ENCODE results near the gene HMGCL. TPM values are rescaled to one million over a fixed set of nuclear protein-coding genes. Genes with fewer than 3 reads are reported as not detected.
"Not testable (repeated sequence)": the region's sequence is repeated elsewhere in the genome, so short reads cannot be mapped to it uniquely, and the experiment has no call there.

The HMGCL gene
- total and polyA plus RNA-seq, 2 donors (not counting 1 experiment from before 2014, with no cell fraction given), result 41.3 to 74.6 TPM

DNA sequence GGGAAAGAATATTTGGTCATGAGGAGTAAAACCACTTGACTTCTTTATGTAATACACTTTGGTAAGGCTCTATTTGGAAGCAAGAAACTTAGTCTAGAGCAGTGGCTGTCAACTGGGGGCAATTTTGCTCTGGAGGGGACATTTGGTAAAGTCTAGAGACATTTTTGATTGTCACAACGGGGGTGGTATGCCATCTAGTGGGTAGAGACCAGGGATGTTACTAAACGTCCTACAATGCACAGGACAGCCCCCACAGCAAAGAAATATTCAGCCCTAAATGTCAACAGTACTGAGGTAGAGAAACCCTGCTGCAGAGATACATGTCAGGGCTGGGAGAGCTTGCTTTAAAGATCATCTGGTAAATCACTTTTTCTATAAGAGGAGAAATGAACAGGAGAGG lies 29.3 kb upstream of the HMGCL start:
- Histone ChIP-seq H2AFZ (ENCODE audit: low read length) (no peak overlapping the region), H3K9me3 (ENCODE audit: control insufficient read depth, insufficient read depth, low read depth, low read length) (no peaks in the 10 kb centered on the region), H3K27me3 (ENCODE audit: control insufficient read depth, insufficient read depth, low read length) (no peaks in the 10 kb centered on the region), H3K27ac (ENCODE audit: insufficient read depth, low read length) (no peak overlapping the region), H3K79me2 (ENCODE audit: control insufficient read depth, insufficient read depth, low read length) (no peaks in the 10 kb centered on the region), H3K4me2 (ENCODE audit: extremely low read depth, insufficient read depth, low read length) (no peak overlapping the region), H4K20me1 (ENCODE audit: control insufficient read depth, extremely low read depth, insufficient read depth, low read length) (no peaks in the 10 kb centered on the region), H3K9ac (ENCODE audit: insufficient read depth, low read length) (no peak overlapping the region), H3K4me1 (ENCODE audit: control insufficient read depth, extremely low read depth, insufficient read depth, low read length) (no peaks in the 10 kb centered on the region), H3K36me3 (ENCODE audit: control insufficient read depth, insufficient read depth, low read length) (no peaks in the 10 kb centered on the region), H3K4me3 (replicated peaks in 1 of 4; ENCODE audit: control extremely low read depth in 1 of 4, insufficient read depth in 1 of 4, low read depth in 3 of 4, low read length in 4 of 4) (no peak overlapping the region)
- TF ChIP-seq EZH2 (IDR thresholded peaks at IDR 0.05; ENCODE audit: low read length, missing control alignments), result no peak
- TF ChIP-seq, protein P1, sequence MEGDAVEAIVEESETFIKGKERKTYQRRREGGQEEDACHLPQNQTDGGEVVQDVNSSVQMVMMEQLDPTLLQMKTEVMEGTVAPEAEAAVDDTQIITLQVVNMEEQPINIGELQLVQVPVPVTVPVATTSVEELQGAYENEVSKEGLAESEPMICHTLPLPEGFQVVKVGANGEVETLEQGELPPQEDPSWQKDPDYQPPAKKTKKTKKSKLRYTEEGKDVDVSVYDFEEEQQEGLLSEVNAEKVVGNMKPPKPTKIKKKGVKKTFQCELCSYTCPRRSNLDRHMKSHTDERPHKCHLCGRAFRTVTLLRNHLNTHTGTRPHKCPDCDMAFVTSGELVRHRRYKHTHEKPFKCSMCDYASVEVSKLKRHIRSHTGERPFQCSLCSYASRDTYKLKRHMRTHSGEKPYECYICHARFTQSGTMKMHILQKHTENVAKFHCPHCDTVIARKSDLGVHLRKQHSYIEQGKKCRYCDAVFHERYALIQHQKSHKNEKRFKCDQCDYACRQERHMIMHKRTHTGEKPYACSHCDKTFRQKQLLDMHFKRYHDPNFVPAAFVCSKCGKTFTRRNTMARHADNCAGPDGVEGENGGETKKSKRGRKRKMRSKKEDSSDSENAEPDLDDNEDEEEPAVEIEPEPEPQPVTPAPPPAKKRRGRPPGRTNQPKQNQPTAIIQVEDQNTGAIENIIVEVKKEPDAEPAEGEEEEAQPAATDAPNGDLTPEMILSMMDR (conservative IDR thresholded peaks at IDR 0.05 in 1 of 2, IDR thresholded peaks at IDR 0.05 in 1 of 2; ENCODE audit: low read depth in 1 of 2, low read length in 2 of 2), result peak in 1 of 2 donors; percentile 11
- DNase-seq (ENCODE audit: low read depth in 2 of 2), result no peak

- not testable (repeated sequence) for H4K20me1 ChIP-seq (ENCODE audit: control insufficient read depth, extremely low read depth, insufficient read depth, low read length); DNase-seq (ENCODE audit: low read depth in 2 of 2); H3K36me3 ChIP-seq (ENCODE audit: control insufficient read depth, insufficient read depth, low read length); H2AFZ ChIP-seq (ENCODE audit: low read length); H3K4me3 ChIP-seq (replicated peaks in 1 of 4; ENCODE audit: control extremely low read depth in 1 of 4, insufficient read depth in 1 of 4, low read depth in 3 of 4, low read length in 4 of 4); H3K79me2 ChIP-seq (ENCODE audit: control insufficient read depth, insufficient read depth, low read length); H3K27me3 ChIP-seq (ENCODE audit: control insufficient read depth, insufficient read depth, low read length); H3K9me3 ChIP-seq (ENCODE audit: control insufficient read depth, insufficient read depth, low read depth, low read length); H3K4me2 ChIP-seq (ENCODE audit: extremely low read depth, insufficient read depth, low read length); H3K4me1 ChIP-seq (ENCODE audit: control insufficient read depth, extremely low read depth, insufficient read depth, low read length); H3K27ac ChIP-seq (ENCODE audit: insufficient read depth, low read length); H3K9ac ChIP-seq (ENCODE audit: insufficient read depth, low read length)
Measured at GRCh38 chr1:23853124-23853523, 27.9 kb upstream of the HMGCL start.

GRCh38 chr1:23851406-23851805 lies 26.2 kb upstream of the HMGCL start:
- H3K36me3 ChIP-seq (ENCODE audit: control insufficient read depth, insufficient read depth, low read length); H3K4me2 ChIP-seq (ENCODE audit: extremely low read depth, insufficient read depth, low read length); H2AFZ ChIP-seq (ENCODE audit: low read length); H4K20me1 ChIP-seq (ENCODE audit: control insufficient read depth, extremely low read depth, insufficient read depth, low read length); H3K9me3 ChIP-seq (ENCODE audit: control insufficient read depth, insufficient read depth, low read depth, low read length); DNase-seq (ENCODE audit: low read depth in 2 of 2); H3K9ac ChIP-seq (ENCODE audit: insufficient read depth, low read length); H3K27me3 ChIP-seq (ENCODE audit: control insufficient read depth, insufficient read depth, low read length); H3K79me2 ChIP-seq (ENCODE audit: control insufficient read depth, insufficient read depth, low read length); H3K4me3 ChIP-seq (replicated peaks in 1 of 4; ENCODE audit: control extremely low read depth in 1 of 4, insufficient read depth in 1 of 4, low read depth in 3 of 4, low read length in 4 of 4); H3K4me1 ChIP-seq (ENCODE audit: control insufficient read depth, extremely low read depth, insufficient read depth, low read length); H3K27ac ChIP-seq (ENCODE audit: insufficient read depth, low read length): not testable (repeated sequence)

GRCh38 chr1:23848673-23849616 lies 23.7 kb upstream of the HMGCL start:
- Histone ChIP-seq H3K4me1 (ENCODE audit: control insufficient read depth, extremely low read depth, insufficient read depth, low read length) (no peaks in the 10 kb centered on the region), H2AFZ (ENCODE audit: low read length) (no peak overlapping the region), H3K9me3 (ENCODE audit: control insufficient read depth, insufficient read depth, low read depth, low read length) (no peaks in the 10 kb centered on the region), H3K27ac (ENCODE audit: insufficient read depth, low read length) (no peak overlapping the region), H3K36me3 (ENCODE audit: control insufficient read depth, insufficient read depth, low read length) (no peaks in the 10 kb centered on the region), H3K4me3 (replicated peaks in 1 of 4; ENCODE audit: control extremely low read depth in 1 of 4, insufficient read depth in 1 of 4, low read depth in 3 of 4, low read length in 4 of 4) (no peak overlapping the region), H3K27me3 (ENCODE audit: control insufficient read depth, insufficient read depth, low read length) (no peaks in the 10 kb centered on the region), H3K79me2 (ENCODE audit: control insufficient read depth, insufficient read depth, low read length) (no peaks in the 10 kb centered on the region), H3K9ac (ENCODE audit: insufficient read depth, low read length) (no peak overlapping the region), H3K4me2 (ENCODE audit: extremely low read depth, insufficient read depth, low read length) (no peak overlapping the region), H4K20me1 (ENCODE audit: control insufficient read depth, extremely low read depth, insufficient read depth, low read length) (no peaks in the 10 kb centered on the region)
- TF ChIP-seq EZH2 (IDR thresholded peaks at IDR 0.05; ENCODE audit: low read length, missing control alignments), result no peak
- TF ChIP-seq, protein P1 (conservative IDR thresholded peaks at IDR 0.05 in 1 of 2, IDR thresholded peaks at IDR 0.05 in 1 of 2; ENCODE audit: low read depth in 1 of 2, low read length in 2 of 2), result no peak
- DNase-seq (ENCODE audit: low read depth in 2 of 2), result no peak

- not testable (repeated sequence) for H3K4me2 ChIP-seq (ENCODE audit: extremely low read depth, insufficient read depth, low read length); H4K20me1 ChIP-seq (ENCODE audit: control insufficient read depth, extremely low read depth, insufficient read depth, low read length); H3K4me3 ChIP-seq (replicated peaks in 1 of 4; ENCODE audit: control extremely low read depth in 1 of 4, insufficient read depth in 1 of 4, low read depth in 3 of 4, low read length in 4 of 4); H3K27me3 ChIP-seq (ENCODE audit: control insufficient read depth, insufficient read depth, low read length); H2AFZ ChIP-seq (ENCODE audit: low read length); H3K27ac ChIP-seq (ENCODE audit: insufficient read depth, low read length); H3K36me3 ChIP-seq (ENCODE audit: control insufficient read depth, insufficient read depth, low read length); H3K4me1 ChIP-seq (ENCODE audit: control insufficient read depth, extremely low read depth, insufficient read depth, low read length); H3K9me3 ChIP-seq (ENCODE audit: control insufficient read depth, insufficient read depth, low read depth, low read length); DNase-seq (ENCODE audit: low read depth in 2 of 2); H3K79me2 ChIP-seq (ENCODE audit: control insufficient read depth, insufficient read depth, low read length); H3K9ac ChIP-seq (ENCODE audit: insufficient read depth, low read length)
Measured at GRCh38 chr1:23847482-23848095, 22.4 kb upstream of the HMGCL start.

Data from fibroblast of lung (primary cell).